HG03521 (cell line): ENCODE results near the gene CDCA7.
A peak's percentile ranks its signal among the peaks of the same experiment; 100 is the strongest.
"Not testable (repeated sequence)": the region's sequence is repeated elsewhere in the genome, so short reads cannot be mapped to it uniquely, and the experiment has no call there.

Experiments used
- ATAC-seq: cut with Tn5 transposase; IDR thresholded peaks from one replicate; pipeline ENCODE4 v1.9.1; 2021; ENCODE audit warnings: mild to moderate bottlenecking, moderate library complexity; ENCODE audit not compliant: unreplicated experiment

The CDCA7 gene

DNA sequence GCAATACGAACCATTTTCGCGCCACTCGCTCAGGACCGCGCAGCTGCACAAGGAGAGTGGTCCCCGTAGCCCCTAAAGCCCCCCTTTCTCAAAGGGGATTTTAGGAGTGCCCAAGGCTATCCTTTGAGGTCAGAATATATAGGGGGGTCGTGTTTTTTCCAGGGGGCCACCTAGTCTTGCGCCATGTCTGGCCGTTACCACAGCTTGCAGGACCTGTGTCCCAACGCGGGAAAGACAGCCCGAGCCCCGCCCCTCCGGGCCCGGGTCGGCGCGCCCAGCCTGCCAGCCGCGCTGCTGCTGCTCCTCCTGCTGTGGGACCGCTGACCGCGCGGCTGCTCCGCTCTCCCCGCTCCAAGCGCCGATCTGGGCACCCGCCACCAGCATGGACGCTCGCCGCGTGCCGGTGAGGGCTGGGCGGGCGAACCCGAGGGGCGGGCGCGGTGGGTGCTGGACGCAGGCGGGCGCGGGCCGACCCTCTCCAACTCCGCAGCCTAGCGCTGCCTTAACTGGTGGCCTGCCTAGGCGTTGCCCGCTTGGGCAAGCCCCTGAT lies at the start of gene CDCA7:
Gene CDCA7, plus strand, starts transcription at position 291 of the 550 bp plus-strand sequence. Its CDS starts 92 bp downstream, at position 383.
- ATAC-seq: peak; percentile 42

DNA sequence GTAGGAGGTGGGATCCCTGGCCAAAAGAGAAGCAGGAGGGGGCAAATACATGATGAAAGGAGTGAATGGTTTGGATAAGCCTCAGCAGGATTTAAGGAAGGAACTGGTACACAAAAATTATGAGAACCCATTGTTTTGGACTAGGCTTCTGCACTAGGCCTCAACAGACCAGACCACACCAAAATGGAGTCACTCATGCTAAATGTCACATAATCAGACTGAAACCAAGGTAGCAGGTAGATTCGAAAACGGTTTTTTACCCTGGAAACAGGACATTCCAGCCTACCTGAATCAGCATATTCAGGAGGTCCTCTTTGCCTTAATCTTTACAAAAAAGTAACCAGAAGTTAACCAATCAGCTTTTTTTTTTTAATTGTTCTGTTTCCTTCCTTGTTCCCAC lies 49.4 kb upstream of the CDCA7 start:
- ATAC-seq: no peak

DNA sequence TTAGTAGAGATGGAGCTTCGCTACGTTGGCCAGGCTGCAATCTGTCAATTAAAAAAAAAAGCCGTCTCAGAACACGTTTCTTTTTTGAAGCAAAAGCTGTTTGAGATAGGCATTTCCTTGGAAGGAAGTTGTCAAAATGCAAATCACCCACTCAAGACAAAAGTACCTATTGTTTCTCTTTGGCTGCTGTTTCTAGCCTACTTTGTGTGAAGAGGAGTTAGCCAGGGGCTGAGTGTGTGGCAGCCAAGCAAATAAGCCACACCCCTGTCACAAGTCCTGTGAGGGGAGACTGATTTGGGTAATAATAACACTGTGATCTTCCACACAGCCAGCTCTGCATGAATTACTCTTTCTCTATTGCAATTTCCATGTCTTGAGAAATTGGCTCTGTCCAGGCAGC lies 47.4 kb upstream of the CDCA7 start:
- no peak for ATAC-seq

DNA sequence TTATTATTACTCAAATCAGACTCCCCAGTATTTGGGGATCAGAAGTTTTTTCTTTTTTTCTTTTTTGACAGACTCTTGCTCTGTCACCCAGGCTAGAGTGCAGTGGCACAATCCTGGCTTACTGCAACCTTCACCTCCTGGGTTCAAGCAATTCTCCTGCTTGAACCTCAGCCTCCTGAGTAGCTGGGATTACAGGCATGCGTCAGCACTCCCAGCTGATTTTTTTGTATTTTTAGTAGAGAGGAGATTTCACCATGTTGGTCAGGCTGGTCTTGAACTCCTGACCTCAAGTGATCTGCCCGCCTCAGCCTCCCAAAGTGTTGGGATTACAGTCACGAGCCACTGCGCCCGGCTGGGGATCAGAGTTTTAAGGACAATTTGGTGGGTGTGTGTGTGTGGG lies 45.3 kb upstream of the CDCA7 start:
- ATAC-seq: not testable (repeated sequence)

DNA sequence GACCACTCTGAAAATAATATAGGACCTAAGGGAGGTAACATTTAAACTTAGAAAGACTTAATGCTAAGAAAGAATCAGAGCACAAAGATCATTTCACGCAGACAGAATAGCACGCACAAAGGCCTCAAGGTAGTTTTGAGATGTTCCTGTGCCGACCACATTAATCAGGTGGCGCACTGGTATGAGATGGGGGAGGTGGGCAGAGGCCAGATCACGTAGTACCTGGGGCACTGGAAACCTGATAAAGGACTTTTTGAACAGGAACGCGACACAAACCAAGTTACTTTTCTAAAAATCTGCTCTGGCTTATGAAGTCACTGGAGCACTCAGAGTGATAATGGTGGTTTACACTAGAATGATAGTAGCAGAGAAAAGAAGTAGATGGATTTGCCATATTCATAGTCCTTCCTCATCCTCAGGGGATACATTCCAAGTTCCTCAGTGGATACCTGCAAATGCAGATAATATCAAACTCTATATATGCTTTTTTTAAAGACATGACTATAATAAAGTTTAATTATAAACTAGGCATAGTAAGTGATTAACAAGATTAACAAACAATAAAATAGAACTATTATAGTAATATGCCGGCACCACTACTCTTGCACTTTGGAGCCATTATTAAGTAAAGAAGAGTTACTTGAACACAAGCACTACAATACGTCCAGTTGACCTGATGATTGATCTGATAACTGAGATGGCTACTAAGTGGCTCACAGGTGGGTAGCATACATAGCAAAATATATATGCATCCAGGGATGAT lies 42.6 kb upstream of the CDCA7 start:
- no peak for ATAC-seq

DNA sequence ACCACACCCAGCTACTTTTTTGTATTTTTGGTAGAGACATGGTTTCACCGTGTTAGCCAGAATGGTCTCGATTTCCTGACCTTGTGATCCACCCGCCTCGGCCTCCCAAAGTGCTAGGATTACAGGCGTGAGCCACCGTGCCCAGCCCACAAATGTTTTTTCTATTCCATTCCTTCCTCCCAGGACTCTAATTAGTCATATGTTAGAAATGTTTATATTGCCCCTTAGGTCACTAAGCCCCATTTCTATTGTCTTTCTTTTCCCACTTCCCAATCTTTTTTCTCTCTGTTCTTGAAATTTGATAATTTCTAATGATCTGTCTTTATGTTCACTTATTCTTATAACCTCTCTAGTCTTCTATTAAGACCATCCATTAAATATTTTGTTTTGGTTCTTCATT lies 31.3 kb upstream of the CDCA7 start:
- ATAC-seq: no peak

DNA sequence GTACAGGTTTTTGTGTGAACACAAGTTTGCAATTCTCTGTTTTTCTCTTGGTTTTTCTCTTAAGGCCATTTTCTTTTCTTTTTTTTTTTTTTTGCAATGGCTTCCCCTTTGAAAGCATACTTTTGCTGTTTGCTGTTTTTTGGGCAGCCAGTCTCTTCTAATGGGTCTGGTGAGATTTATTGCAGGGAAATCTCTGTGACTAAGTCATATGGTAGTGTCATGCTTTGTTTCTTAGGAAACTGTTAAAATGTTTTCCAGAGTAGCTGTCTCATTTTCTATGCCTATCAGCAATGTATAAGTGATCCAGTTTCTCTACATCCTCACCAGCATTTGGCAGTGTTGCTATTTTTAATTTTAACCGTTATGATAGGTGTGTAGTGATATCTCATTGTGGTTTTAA lies 27.9 kb upstream of the CDCA7 start:
- ATAC-seq: no peak

DNA sequence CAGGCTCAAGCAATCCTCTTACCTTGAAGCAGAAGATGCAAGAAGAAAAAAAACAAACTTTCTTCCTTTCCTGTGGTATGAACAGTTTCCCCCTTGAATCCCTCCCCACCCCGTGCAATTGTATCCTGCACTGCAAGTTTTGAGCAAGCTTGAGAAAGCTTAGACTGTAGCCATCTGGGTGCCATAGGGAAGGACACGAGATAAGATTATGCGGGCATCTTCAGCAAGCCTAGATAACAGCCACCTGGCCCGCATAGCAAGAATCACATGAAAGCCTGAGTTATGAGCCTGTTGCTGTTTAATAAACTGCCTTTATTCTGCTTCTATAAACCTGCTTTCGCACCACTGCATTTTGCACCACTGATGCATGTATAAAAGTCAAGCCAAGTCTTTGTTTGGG lies 27.3 kb upstream of the CDCA7 start:
- no peak for ATAC-seq

DNA sequence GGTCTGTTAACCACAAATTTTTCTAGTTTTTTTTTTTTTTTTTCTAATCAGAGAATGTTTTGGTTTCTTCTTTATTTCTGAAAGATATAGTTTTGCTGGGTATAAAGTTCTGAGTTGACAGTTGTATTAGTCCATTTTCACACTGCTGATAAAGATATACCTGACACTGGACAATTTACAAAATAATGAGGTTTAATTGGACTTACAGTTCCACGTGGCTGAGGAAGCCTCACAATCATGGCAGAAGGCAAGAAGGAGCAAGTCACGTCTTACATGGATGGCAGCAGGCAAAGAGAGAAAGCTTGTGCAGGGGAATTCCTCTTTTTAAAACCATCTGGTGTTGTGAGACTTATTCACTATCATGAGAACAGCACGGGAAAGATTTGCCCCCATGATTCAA lies 21.7 kb upstream of the CDCA7 start:
- ATAC-seq: not testable (repeated sequence)

DNA sequence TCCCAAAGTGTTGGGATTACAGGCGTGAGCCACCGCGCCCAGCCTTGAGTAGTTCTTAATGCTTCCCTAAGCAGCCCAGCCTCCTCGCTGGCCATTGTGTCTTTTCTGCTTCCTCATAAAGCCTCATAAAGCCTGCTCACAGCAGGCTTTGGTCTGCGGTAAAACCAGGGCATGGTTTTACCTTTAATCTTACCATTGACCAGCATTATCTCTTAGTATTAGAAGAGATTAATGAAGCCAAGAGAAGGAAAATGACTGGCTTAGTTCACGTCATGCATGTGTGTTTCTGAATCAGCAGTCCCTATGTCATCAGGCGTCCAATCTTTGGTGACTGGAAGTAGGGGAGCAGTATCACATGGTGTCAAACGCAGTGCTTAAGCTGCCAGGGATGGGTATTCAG lies 14.9 kb upstream of the CDCA7 start:
- ATAC-seq: no peak

DNA sequence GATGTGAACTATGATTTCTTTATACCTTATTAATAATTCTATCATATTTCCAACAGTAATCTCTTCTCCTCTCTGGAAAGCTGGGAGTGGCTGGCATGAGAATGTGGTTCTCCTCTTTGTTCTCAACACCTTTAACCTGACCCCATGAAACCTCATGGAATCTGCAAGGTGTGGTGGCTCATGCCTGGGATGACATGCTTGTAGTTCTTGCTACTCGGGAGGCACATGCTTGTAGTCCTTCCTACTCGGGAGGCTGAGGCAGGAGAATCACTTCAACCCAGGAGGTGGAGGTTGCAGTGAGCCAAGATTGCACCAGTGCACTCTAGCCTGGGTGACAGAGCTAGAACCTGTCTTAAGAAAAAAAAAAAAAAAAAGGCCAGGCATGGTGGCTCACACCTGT lies 10.8 kb upstream of the CDCA7 start:
- ATAC-seq: no peak

DNA sequence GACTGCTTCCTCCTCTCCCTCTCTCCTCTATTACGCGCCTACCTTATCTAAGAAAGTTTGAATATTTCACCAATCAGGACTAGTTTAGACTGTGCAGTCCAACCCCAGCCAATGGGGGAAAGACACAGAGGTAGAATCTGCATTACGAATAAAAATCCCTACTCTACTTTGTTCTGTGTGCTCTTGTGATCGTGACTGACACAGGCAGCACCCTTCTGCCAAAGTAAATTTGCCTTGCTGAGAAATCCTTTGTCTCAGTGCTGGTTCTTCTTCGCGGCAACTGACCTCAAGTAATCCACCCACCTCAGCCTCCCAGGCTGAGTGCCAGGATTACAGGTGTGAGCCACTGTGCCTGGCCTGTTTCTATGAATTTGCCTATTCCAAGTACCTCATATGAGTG lies 8.6 kb upstream of the CDCA7 start:
- no peak for ATAC-seq

DNA sequence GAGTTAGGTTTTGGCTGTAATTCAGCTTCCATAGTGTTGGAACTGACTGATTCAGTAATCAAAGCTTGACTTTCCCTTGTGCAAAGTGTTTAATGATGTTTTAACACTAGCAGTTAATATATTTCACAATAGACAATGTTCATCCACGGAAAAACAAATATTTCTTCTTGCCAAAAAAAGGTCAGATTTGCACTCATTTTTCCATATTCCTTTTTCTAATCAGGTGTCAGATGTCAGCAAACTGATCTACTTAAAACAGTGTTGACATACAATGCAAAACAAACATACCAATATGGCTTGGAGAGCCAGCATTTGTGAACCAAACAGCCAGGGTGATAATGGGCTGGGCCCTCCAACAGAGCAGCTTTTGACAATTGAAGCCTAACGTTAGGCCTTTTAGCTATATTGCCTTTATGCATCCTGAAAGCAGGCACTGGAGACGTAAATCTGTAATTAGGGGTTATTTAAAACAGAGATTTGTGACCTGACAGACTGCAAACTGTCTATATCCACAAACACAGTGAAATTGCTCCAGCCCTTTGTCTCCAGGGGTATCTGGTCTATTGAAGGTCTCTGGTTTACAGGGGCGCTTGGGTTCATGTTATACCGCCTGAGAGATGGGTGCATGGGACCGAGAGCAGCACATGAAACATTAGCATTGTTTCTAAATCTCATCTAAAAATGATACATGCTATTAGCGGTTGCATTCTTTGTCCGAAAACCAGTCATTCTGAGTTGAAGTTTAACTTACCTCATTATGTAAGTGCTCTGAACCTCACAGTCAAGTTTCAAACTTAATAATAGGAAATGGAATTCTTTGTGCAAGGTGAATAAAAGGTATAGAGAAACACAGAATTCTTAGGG lies 7.1 kb upstream of the CDCA7 start:
- no peak for ATAC-seq

DNA sequence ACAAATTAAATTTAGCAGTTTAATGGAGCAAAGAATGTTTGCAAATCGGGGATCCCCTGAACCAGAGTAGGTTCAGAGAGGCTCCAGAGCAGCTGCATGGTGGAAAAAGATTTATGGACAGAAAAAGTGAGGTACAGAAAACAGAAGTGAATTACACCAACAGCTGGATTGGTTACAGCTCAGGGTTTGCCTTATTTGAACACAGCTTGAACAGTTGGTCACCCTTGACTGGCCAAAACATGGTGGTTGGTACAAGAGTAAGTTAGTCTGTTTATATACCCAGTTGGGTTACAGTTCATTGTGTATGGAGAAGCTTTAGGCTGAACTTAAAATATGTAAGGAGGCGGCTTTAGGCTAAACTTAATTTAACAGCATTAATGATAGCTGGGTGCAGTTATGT lies 5.4 kb upstream of the CDCA7 start:
- ATAC-seq: no peak

DNA sequence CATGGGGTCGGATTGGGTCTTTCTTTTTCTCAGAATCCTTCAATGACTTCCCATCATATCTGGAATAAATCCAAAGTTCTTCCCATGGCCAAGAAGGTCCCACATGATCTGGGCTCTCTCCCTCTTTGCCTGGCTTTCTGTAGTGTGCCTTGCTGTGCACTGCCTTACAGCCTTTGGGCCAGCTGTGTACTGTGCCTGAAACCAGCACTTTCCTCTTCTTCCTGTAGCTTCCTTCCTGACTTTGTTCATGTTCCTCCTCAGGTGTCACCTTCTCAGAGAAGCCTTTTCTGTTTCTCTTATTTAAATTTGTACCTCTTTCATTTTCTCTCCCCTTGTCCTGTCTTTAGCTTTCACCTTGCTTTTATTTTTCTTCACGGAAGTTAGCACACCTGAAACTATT lies 4.3 kb upstream of the CDCA7 start:
- ATAC-seq: no peak

DNA sequence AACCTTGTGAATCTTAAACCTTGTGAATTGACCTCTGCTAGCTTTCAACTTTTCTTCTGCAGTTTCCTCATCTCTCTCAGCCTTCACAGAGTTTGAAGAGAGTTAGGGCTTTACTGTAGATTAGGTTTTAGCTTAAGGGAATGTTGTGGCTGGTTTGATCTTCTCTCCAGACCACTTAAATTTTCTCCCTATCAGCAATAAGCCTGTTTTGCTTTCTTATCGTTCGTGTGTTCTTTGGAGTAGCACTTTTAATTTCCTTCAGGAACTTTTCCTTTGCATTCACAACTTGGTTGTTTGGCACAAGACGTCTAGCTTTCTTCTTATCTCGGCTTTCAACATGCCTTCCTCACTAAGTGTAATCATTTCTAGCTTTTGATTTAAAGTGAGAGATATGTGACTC lies 2.8 kb upstream of the CDCA7 start:
- no peak for ATAC-seq

DNA sequence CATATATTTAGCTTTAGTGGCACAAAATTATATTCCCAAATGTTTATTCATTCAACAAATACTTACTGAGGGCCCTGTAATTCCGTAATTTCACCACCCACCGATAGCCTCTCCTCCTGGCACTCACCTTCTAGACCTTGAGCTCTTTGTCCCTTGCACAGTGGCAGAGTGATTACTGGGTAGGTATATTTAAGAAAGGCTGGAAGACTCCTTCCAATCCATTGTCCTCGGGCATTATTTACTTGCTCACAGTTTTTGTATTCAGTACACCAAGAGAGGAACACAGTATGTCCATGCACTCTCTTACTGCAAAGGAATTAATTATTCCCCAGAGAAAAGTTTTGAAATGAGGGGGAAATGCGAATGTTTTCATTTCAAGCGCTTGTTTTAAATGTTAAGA lies 1.1 kb upstream of the CDCA7 start:
- no peak for ATAC-seq

DNA sequence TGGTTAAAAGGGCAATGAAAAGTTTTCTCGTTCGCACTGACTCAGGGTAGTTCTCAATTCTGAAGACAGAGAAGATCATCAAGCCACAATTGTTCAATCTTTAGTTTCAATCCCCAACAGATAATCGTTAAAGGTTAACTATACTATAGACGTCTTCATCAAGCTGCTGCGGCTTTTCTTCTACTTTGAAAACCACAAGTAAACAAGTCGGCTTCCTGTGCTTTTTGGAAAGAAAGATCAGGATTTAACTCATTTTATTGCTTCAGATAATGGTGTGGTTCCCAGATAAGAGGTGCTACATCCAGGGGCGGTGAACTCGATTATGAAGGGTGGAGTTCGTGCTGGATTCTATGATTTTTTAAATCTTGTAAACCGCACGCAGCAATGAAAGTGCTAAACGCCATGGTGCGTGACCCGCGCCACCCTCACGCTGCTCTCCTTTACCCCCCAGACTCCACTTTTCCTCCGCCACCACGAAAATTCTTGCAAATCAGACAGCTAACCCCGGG lies 545 bp upstream of the CDCA7 start:
- peak; percentile 22 for ATAC-seq

DNA sequence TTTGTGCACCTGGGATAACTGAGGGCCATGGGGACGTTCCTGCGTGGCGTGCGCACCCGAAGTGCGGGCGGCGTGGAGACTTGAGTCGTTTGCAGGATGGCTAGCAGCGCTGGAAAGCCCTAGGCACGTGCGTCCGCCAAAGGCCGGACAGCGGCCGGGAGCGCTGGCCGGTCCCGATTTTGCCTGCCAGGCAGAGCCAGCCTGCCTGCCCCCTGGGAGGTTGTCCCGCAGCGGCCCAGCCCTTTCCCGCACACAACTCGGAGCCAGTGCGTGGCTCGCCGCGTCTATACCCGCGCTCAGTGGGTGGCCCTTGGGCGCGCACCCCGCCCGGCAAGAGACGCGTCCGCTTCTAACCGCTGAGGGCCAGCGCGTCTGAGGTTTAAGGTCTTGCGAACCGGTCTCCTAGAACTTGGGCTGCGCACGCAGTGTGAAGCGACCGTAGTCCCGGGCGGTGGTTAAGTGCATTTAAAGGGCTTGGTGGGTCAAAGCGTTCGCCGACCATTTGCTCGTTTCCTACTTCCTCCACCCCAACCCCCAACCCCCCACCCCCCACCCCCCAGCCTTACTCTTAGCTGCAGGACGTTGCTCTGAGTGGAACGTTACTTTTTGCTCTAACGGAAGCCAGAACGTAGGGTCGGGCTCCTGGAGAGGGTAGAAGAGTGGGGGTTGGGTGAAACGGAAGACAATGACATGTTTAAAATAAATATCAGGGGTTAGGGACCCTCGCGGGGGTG lies 627 bp downstream of the CDCA7 start:
- ATAC-seq: peak; percentile 8

DNA sequence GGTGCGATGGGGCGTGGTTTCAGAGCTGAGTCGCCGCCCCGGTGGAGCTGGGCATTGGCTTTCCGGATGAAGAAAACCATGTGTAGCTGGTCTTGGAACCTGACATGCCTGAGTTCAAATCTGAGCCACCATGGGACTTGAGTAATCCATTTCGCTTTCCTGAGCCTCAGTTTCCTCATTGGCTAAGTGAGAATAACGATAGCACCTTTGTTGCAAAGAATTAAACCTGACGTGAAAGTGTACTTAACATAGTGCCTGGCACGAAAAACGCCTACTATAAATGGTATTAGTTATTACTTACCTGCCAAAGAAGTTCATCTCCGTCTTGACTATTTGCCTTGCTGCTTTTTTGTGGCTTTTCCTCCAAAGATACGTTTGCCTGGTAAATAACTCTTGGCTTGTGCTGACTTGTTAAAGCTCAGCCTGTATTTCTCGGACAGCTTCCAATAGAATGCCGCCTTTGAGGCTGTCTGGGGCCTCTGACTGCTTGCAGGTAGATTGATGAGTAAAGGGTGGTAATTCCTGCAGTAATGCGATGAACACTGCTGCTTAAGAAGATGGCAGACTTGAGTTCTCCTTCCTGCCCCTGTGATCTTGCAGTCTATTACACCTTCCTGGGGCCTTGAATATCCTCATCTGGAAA lies 1.3 kb downstream of the CDCA7 start:
- no peak for ATAC-seq

DNA sequence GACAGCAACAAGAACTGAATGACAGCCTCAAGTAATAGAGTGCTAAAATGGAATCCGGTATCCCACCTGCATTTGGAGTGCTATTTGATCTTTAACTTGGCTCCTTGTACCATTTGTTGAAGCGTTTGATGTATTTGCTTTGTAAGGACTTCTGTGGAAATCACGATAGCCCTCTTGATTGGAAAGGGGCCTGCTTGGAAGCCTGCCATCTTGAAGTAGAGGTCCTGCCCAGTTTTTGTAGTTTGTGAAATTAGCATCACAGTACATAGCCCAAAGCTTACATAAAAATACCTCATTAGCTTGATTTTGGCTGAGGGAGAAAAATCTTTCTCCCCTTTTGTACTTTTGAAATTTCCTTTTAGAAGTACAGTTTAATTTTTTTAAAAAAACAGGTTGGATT lies 2.7 kb downstream of the CDCA7 start:
- ATAC-seq: no peak
